Ectodermal cell (in vitro differentiated cells): Measurements from ENCODE around the gene HPCAL1.

ENCODE experiments used
- H3K27ac ChIP-seq: 2 replicates; pipeline ENCODE4 v1.7.0; 2013; ENCODE audit warnings: mild to moderate bottlenecking, low read depth, low read length; ENCODE audit not compliant: insufficient read depth, poor library complexity, severe bottlenecking
- H3K27me3 ChIP-seq: 2 replicates; pipeline ENCODE4 v1.7.0; 2013; ENCODE audit warnings: mild to moderate bottlenecking, low read length; ENCODE audit not compliant: insufficient read depth, control insufficient read depth, poor library complexity, severe bottlenecking
- H3K36me3 ChIP-seq: one replicate; pipeline ENCODE4 v1.7.0; 2013; ENCODE audit warnings: low read length; ENCODE audit not compliant: control insufficient read depth, insufficient read depth
- H3K4me1 ChIP-seq: one replicate; pipeline ENCODE4 v1.7.0; 2013; ENCODE audit warnings: low read length; ENCODE audit not compliant: control insufficient read depth, insufficient read depth
- H3K4me3 ChIP-seq: 2 replicates; pipeline ENCODE4 v1.7.0; 2013; ENCODE audit warnings: low read depth, low read length, control low read depth; ENCODE audit not compliant: insufficient read depth
- H3K9me3 ChIP-seq: 2 replicates; pipeline ENCODE4 v1.7.0; 2013; ENCODE audit warnings: mild to moderate bottlenecking, low read length, moderate library complexity; ENCODE audit not compliant: control insufficient read depth
- WGBS, 2 experiments: methylation state at CpG; one replicate each; pipeline ENCODE4 v1.1.7; 2013; ENCODE audit warnings: missing lambda C conversion rate in 2 of 2; 5-methylcytosine and 5-hydroxymethylcytosine counted together

HPCAL1 gene

DNA sequence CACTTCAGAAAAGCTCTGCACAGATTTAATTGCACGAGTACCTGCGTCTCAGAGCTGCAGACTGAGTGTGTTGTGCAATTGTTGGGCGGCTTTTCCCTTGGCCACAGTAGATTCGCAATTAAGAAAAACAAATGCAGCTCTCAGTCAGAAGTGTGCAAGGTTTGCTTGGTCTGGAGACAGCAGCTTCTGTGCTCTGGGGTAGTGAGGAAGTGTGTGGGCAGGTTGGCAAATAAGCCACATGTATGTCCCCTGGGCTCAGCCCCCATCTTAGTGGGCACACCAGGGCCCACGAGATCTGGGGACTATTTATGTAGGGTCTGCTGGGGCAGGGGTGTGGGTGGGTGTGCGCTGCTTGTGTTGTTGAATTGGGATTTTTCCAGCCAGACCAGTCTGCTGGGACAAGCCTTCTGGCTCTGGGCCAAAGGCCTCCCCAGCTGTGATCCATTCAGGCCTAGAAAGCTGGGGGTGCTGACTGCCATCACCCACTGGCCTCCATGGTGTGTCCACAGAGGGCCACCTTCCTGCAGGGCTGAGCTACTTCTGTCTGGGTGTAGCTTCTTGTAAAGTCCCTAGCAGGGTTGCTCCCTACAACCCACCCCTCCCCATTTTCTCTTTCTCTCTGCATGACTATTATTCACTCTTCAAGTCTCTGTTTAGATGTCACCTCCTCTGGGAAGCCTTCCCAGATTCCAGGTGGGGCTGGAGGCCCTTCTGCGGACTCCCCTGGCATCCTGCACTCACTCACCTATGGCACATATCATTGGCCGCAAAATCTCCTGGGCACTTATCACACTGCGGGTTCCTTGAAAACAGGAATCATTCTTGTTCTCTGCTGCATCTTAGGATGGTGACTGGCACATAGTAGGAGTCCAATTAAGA lies 77.6 kb downstream of the HPCAL1 start:
- Histone ChIP-seq H3K9me3 (no peaks in the 10 kb centered on the region), H3K27me3 (no peaks in the 10 kb centered on the region), H3K27ac (no peak overlapping the region), H3K4me3 (no peak overlapping the region), H3K4me1 (peaks cover 23% of the 10 kb centered on the region), H3K36me3 (no peaks in the 10 kb centered on the region)
- WGBS, 2 experiments = 94 to 96% methylated on average over 9 of the region's 9 CpGs

DNA sequence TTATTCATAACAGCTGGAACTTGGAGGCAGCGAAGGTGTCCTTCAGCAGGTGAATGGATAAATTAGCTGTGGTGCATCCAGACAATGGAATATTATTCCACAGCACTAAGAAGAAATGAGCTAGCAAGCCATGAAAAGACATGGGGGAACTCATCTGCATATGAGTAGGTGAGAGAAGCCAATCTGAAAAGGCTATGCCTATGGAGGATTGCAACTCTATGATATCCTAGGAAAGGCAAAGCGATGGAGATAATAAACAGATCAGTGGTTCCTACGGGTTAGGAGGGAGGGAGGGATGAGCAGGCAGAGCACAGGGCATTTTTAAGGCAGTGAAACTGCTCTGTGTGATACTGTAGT lies 79.3 kb downstream of the HPCAL1 start:
- H3K4me3 ChIP-seq = no peak overlapping the region

DNA sequence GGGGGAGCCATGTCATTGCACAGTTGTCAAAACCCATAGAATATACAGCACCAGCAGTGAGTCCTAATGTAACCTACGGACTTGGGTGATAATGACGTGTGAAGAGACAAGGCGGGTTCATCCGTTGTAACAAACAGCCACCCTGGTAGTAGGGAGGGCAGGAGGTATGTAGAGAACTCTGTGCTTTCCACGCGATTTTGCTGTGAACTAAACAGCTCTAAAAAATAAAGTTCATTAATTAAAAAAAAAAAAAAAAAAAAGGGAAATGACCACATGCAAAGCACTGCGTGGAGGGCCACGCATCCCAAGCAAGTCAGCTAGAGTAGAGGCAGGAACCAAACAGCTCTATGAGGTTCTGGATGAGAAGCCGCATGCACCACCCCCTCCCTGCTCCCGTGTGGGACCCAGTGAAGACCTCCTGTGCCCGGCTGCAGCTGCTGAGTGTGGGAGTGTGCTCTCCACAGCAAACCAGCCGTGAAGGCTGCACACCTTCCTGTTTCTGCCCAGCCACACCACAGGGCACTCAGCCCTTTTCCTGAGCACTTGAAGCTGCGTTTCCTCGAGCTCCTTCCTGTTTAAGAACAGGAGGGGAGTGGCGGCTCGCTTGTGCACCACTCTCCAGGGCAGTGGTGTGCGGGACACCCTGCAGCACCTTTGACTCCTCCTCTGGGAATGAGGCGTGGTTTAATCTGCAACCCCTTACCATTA lies 79.8 kb downstream of the HPCAL1 start:
- Histone ChIP-seq H3K4me3 (no peak overlapping the region), H3K9me3 (no peaks in the 10 kb centered on the region), H3K36me3 (no peaks in the 10 kb centered on the region), H3K27ac (no peak overlapping the region), H3K27me3 (no peaks in the 10 kb centered on the region), H3K4me1 (peaks cover 19% of the 10 kb centered on the region)
- 55 to 63% methylated on average over 16 of the region's 18 CpGs for WGBS, 2 experiments

More for the DNA sequence above, 79.3 kb downstream of the HPCAL1 start:
- Histone ChIP-seq H3K9me3 (no peaks in the 10 kb centered on the region), H3K36me3 (no peaks in the 10 kb centered on the region), H3K27ac (no peak overlapping the region), H3K4me1 (peaks cover 19% of the 10 kb centered on the region), H3K27me3 (no peaks in the 10 kb centered on the region)
- WGBS, 2 experiments = 51 to 54% methylated on average over 3 of the region's 3 CpGs

DNA sequence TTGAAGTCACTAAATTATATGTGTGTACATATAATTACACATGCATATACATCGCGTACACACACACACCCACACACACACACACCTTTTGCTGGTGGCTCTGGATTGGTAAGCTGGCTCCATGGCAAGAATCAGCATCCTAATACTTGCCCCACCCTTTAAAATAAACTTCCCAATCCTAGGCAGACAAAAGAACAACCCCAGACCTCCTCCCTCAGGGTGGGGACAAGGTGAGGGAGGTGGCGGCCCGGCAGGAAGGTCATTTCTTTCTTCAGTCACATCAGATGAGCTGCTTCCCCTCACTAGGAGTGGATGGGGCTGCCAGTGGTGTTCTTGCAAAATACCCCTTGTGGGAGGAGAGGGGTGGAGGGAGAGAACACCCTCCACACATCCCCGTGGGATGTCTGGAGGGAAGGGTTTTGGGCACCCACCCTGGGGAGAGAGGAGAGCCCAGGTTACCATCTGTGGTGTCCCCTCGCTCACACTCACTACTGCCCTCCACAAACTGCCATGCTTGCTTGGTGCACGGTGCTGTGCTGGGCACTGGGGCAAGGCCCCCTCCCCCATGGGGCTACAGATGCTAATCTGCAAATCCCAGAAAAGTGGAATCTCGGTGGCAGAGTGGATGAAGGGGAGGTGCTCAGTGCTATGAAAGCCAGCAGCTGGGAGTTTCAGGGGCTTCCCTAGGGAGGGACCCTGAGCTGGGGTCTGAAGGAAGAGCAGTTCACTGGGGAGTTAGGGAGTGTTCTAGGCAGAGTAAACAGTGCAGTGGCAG lies 81.4 kb downstream of the HPCAL1 start:
- no peak overlapping the region for H3K27ac ChIP-seq
- H3K4me3 ChIP-seq = no peak overlapping the region
- H3K27me3 ChIP-seq = no peaks in the 10 kb centered on the region
- H3K4me1 ChIP-seq = peaks cover 13% of the 10 kb centered on the region
- no peaks in the 10 kb centered on the region for H3K36me3 ChIP-seq
- H3K9me3 ChIP-seq = no peaks in the 10 kb centered on the region
- 81 to 86% methylated on average over 7 to 8 of the region's 8 CpGs for WGBS, 2 experiments

DNA sequence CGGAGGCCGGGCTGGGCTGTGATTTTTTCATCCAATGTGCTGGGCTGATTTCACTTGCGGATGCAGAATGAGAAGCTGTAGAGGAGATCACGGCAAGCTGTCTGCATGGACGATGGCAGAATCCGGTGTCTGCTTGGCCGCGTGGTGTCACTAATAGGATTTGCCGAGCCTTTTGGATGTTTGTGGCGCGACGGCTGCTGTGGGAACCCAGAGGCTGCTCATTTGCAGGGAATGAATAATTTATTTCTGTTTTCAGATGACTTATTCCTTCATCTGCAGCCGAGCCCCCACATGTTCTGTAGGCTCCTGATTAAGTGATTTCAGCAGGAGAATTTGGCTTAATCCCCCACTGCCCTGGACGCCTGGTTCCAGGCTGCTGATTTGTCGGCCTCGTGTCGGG lies 82.8 kb downstream of the HPCAL1 start:
- Histone ChIP-seq H3K4me3 (no peak overlapping the region), H3K27me3 (no peaks in the 10 kb centered on the region), H3K4me1 (peaks cover 10% of the 10 kb centered on the region), H3K9me3 (no peaks in the 10 kb centered on the region), H3K27ac (no peak overlapping the region), H3K36me3 (no peaks in the 10 kb centered on the region)
- 85 to 92% methylated on average over 17 of the region's 17 CpGs for WGBS, 2 experiments

DNA sequence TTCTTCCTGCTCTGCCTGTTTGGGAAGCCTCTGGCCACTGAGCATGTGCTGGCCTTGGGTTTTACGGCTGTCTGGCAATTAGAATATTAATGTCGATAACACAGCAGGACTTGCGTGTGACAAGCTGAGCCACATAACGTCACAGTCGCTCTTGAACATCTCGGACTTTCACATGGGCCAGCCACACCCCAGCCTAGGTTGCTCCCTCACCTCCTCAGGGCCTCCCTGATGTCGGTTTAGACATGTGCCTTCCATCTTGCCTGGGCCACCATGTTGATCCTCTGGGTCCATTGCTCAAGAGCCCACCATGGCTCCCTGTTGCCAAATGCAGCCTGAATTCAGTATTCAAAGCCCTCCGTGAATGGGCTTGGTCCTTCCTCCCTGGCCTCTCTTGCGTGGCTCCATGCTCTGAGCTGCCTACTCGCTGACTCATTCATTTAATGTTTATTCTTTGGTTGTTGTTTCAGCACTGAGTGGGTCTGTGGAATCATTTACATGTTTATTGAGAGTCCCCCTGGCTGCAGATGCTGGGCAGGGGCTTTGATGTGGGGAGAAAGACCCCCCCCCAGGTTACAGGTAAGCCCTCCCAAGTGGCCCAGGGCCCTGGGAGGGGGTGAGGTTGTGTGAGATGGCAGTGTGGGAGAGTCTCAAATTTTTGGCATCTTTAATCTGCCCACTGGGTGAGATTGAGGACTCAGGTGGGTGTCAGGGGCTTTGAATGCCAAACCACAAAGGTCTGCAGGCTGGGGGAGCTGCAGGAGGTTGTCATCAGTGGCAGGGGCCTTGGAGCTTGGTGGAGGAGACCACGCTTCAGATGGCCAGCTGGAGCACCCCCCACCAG lies 83.4 kb downstream of the HPCAL1 start:
- 89 to 91% methylated on average over 11 of the region's 11 CpGs for WGBS, 2 experiments
- H3K36me3 ChIP-seq = no peaks in the 10 kb centered on the region
- H3K9me3 ChIP-seq = no peaks in the 10 kb centered on the region
- H3K27ac ChIP-seq = no peak overlapping the region
- no peaks in the 10 kb centered on the region for H3K27me3 ChIP-seq
- peaks cover 10% of the 10 kb centered on the region for H3K4me1 ChIP-seq
- no peak overlapping the region for H3K4me3 ChIP-seq

DNA sequence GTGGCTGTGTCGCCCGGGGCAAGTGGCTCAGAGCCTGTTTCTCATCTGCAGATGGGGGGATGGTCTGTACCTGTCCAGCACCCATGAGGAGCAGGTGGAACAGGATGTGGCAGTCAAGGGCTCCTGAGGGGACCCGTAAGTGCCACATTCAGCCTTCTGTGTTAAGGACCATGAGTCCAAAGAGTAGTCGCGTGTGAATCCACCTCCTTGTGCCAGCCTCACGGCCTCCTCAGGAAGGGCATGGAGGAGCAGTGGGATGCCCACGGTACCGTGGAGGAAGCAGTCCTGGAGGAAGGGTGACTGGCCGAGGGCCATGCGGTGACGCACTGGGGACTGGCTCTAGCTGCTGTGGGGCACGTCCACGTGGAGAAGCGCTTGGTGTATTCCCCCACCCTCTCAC lies 84.3 kb downstream of the HPCAL1 start:
- H3K36me3 ChIP-seq = no peaks in the 10 kb centered on the region
- 94 to 97% methylated on average over 14 of the region's 14 CpGs for WGBS, 2 experiments
- no peaks in the 10 kb centered on the region for H3K9me3 ChIP-seq
- H3K27ac ChIP-seq = no peak overlapping the region
- peaks cover 8% of the 10 kb centered on the region for H3K4me1 ChIP-seq
- no peaks in the 10 kb centered on the region for H3K27me3 ChIP-seq
- H3K4me3 ChIP-seq = no peak overlapping the region

DNA sequence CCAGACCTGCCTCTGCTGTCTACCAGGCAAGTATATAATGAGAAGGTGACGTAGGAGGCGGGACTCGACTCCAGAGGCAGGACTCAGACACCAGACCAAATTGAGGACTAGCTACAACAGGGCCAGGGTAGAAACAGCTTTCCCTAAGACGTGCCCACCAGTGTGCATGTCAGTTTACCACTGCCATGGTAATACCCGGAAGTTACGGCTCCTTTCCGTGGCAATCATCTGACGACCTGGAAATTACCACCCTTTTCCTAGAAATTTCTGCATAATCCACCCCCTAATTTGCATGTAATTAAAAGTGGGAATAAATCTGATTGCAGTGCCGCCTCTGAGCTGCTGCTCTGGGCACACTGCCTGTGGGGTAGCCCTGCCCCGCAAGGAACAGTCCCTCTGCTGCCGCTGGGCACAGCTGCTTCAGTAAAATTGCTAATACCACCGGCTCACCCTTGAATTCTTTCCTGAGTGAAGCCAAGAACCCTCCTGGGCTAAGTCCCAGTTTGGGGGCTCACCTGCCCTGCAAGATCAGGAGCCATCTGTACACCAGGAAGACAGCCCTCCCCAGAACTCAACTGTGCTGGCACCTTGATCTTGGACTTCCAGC lies 86.4 kb downstream of the HPCAL1 start:
- no peaks in the 10 kb centered on the region for H3K27me3 ChIP-seq
- 94% methylated on average over 12 of the region's 12 CpGs for WGBS, 2 experiments
- no peak overlapping the region for H3K27ac ChIP-seq
- no peaks in the 10 kb centered on the region for H3K36me3 ChIP-seq
- H3K9me3 ChIP-seq = no peaks in the 10 kb centered on the region
- H3K4me3 ChIP-seq = no peak overlapping the region
- H3K4me1 ChIP-seq = no peaks in the 10 kb centered on the region

DNA sequence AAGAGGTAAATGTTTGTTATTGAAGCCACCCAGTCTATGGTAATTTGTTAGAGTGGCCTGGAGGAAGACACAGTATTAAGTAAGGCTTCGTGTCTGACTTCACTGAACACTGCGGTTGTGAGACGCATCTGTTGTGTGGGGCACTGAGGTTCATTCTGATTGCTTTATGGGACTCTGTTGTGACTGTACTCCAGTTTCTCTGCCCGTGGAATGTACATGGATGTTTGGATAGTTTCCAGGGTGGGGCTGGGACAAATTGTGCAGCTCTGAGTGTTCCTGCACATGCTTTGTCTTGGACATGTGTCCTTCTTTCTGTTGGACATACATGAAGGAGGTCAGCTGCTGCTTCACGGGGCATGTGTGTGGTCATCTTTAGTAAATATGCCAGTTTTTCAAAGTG lies 86.9 kb downstream of the HPCAL1 start:
- H3K4me1 ChIP-seq = no peaks in the 10 kb centered on the region
- no peaks in the 10 kb centered on the region for H3K27me3 ChIP-seq
- H3K36me3 ChIP-seq = no peaks in the 10 kb centered on the region
- WGBS, 2 experiments = 93 to 97% methylated on average over 5 of the region's 5 CpGs
- no peak overlapping the region for H3K27ac ChIP-seq
- H3K9me3 ChIP-seq = no peaks in the 10 kb centered on the region
- H3K4me3 ChIP-seq = no peak overlapping the region
